ENCODE results near the gene CNKSR3. TPM values are rescaled to one million over a fixed set of nuclear protein-coding genes. Genes with fewer than 3 reads are reported as not detected.

CNKSR3 gene
- 10 to 100 TPM in 3 of 4 donors, 1 to 10 TPM in 1; 8.8 to 12.4 (median 11.2) TPM for total RNA-seq

DNA sequence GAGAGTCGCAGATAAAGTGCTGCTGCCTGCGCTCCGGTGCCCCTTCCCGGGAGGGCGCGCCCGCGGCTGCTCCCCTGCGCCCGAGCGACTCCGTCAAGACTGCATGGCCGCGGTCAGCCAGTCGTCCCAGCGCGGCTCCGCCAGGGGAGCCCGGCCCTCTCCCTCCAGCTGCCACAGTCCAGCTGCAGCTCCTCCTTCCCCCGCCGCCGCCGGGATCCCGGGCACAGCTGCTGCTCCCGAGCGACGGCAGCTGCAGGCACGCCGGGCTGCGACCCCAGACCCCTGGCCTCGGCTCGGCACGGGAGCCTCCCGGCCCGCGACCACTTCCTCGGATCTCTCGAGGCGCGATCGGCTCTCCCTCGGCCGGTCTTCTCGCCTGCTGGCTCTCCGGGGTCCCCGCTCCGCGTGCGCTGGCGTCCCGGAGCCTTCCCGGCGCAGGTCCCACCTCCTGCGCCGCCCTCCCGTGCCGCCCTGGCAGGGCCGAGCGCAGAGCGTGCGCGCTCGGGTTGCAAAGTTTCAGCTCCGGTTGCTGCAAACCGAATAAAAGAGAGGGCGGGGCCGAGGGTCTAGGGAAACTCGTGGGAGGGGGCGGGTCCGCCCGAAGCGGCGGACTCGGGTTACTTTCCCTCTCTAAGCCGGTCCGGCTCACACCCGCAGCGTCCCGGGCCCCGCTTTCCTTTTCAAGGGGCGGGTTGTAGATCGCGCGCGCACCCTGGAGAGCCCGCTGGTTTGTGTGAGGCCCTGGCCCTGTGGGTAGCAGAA lies at the start of gene CNKSR3:
Gene CNKSR3 (minus strand): TSS at position 542 of the 762 bp plus-strand sequence. CDS start 571 bp downstream, outside the sequence.
- H3K9me3 ChIP-seq = no peaks in the 10 kb centered on the region
- H3K27ac ChIP-seq = peak within 1 kb of the TSS; percentile 88
- H3K27me3 ChIP-seq = no peaks in the 10 kb centered on the region
- DNase-seq (ENCODE audit: low spot score in 2 of 2) = peak; percentile 89
- under 1% methylated on average over 40 of the region's 86 CpGs for WGBS
- H3K4me3 ChIP-seq = peak within 1 kb of the TSS; percentile 67
- H3K36me3 ChIP-seq = no peaks in the 10 kb centered on the region
- peaks cover 33% of the 10 kb centered on the region for H3K4me1 ChIP-seq
- no peak for TF ChIP-seq EP300 (IDR thresholded peaks at IDR 0.05)
- TF ChIP-seq POLR2AphosphoS5 (IDR thresholded peaks at IDR 0.05) = peak in 1 of 3 donors; percentile 13
- no peak for TF ChIP-seq POLR2A (IDR thresholded peaks at IDR 0.05)
- TF ChIP-seq, protein P1, sequence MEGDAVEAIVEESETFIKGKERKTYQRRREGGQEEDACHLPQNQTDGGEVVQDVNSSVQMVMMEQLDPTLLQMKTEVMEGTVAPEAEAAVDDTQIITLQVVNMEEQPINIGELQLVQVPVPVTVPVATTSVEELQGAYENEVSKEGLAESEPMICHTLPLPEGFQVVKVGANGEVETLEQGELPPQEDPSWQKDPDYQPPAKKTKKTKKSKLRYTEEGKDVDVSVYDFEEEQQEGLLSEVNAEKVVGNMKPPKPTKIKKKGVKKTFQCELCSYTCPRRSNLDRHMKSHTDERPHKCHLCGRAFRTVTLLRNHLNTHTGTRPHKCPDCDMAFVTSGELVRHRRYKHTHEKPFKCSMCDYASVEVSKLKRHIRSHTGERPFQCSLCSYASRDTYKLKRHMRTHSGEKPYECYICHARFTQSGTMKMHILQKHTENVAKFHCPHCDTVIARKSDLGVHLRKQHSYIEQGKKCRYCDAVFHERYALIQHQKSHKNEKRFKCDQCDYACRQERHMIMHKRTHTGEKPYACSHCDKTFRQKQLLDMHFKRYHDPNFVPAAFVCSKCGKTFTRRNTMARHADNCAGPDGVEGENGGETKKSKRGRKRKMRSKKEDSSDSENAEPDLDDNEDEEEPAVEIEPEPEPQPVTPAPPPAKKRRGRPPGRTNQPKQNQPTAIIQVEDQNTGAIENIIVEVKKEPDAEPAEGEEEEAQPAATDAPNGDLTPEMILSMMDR (IDR thresholded peaks at IDR 0.05) = no peak

GRCh38 chr6:154558984-154559383 lies 48.5 kb upstream of the CNKSR3 start:
- Histone ChIP-seq H3K27me3 (no peaks in the 10 kb centered on the region), H3K4me1 (peaks cover 5% of the 10 kb centered on the region), H3K36me3 (no peaks in the 10 kb centered on the region), H3K27ac (no peak overlapping the region), H3K9me3 (no peaks in the 10 kb centered on the region), H3K4me3 (no peak overlapping the region)
- no peak for TF ChIP-seq POLR2AphosphoS5 (IDR thresholded peaks at IDR 0.05)
- TF ChIP-seq EP300 (IDR thresholded peaks at IDR 0.05) = no peak
- no peak for TF ChIP-seq POLR2A (IDR thresholded peaks at IDR 0.05)
- TF ChIP-seq, protein P1 (IDR thresholded peaks at IDR 0.05) = no peak
- no peak for DNase-seq (ENCODE audit: low spot score in 2 of 2)
- WGBS = 76% methylated on average over 5 of the region's 5 CpGs

GRCh38 chr6:154558513-154558912 lies 48.0 kb upstream of the CNKSR3 start:
- no peak for DNase-seq (ENCODE audit: low spot score in 2 of 2)
- TF ChIP-seq POLR2AphosphoS5 (IDR thresholded peaks at IDR 0.05) = no peak
- TF ChIP-seq, protein P1 (IDR thresholded peaks at IDR 0.05) = no peak
- no peak for TF ChIP-seq POLR2A (IDR thresholded peaks at IDR 0.05)
- TF ChIP-seq EP300 (IDR thresholded peaks at IDR 0.05) = no peak
- Histone ChIP-seq H3K36me3 (no peaks in the 10 kb centered on the region), H3K9me3 (no peaks in the 10 kb centered on the region), H3K27me3 (peaks cover 3% of the 10 kb centered on the region), H3K4me3 (no peak overlapping the region), H3K4me1 (peaks cover 5% of the 10 kb centered on the region), H3K27ac (no peak overlapping the region)
- 92% methylated on average over 6 of the region's 6 CpGs for WGBS

- H3K4me3 ChIP-seq = no peak overlapping the region
- TF ChIP-seq EP300 (IDR thresholded peaks at IDR 0.05) = no peak
- no peak for TF ChIP-seq POLR2A (IDR thresholded peaks at IDR 0.05)
- TF ChIP-seq, protein P1 (IDR thresholded peaks at IDR 0.05) = no peak
- no peak for TF ChIP-seq POLR2AphosphoS5 (IDR thresholded peaks at IDR 0.05)
- peaks cover 3% of the 10 kb centered on the region for H3K27me3 ChIP-seq
- no peaks in the 10 kb centered on the region for H3K36me3 ChIP-seq
- peaks cover 5% of the 10 kb centered on the region for H3K4me1 ChIP-seq
- 50% methylated on average over 7 of the region's 7 CpGs for WGBS
- DNase-seq (ENCODE audit: low spot score in 2 of 2) = no peak
- H3K9me3 ChIP-seq = no peaks in the 10 kb centered on the region
- no peak overlapping the region for H3K27ac ChIP-seq
Observed at GRCh38 chr6:154555073-154555677, 44.7 kb upstream of the CNKSR3 start.

- Histone ChIP-seq H3K4me3 (no peak overlapping the region), H3K4me1 (peaks cover 5% of the 10 kb centered on the region), H3K36me3 (no peaks in the 10 kb centered on the region), H3K27me3 (peaks cover 3% of the 10 kb centered on the region), H3K9me3 (no peaks in the 10 kb centered on the region), H3K27ac (no peak overlapping the region)
- 83% methylated on average over 6 of the region's 6 CpGs for WGBS
- DNase-seq (ENCODE audit: low spot score in 2 of 2) = no peak
- TF ChIP-seq, protein P1 (IDR thresholded peaks at IDR 0.05) = no peak
- TF ChIP-seq EP300 (IDR thresholded peaks at IDR 0.05) (no peak), POLR2A (IDR thresholded peaks at IDR 0.05) (no peak), POLR2AphosphoS5 (IDR thresholded peaks at IDR 0.05) (no peak)
Observed at GRCh38 chr6:154554491-154554890, 44.0 kb upstream of the CNKSR3 start.

All from suprapubic skin (tissue), 4 donors.